HG02588 (cell line): ENCODE measurements around the gene NINJ1.
A peak's percentile ranks its signal among the peaks of the same experiment; 100 is the strongest.

Source experiments
- ATAC-seq: cut with Tn5 transposase; IDR thresholded peaks from one replicate; pipeline ENCODE4 v1.9.1; 2021; ENCODE audit warnings: mild to moderate bottlenecking, moderate library complexity; ENCODE audit not compliant: unreplicated experiment

NINJ1 gene

GRCh38 chr9:93133681-93134014 lies 403 bp downstream of the NINJ1 start:
- no peak for ATAC-seq

GRCh38 chr9:93132946-93133680 lies 938 bp downstream of the NINJ1 start:
- ATAC-seq, result peak; percentile 40

DNA sequence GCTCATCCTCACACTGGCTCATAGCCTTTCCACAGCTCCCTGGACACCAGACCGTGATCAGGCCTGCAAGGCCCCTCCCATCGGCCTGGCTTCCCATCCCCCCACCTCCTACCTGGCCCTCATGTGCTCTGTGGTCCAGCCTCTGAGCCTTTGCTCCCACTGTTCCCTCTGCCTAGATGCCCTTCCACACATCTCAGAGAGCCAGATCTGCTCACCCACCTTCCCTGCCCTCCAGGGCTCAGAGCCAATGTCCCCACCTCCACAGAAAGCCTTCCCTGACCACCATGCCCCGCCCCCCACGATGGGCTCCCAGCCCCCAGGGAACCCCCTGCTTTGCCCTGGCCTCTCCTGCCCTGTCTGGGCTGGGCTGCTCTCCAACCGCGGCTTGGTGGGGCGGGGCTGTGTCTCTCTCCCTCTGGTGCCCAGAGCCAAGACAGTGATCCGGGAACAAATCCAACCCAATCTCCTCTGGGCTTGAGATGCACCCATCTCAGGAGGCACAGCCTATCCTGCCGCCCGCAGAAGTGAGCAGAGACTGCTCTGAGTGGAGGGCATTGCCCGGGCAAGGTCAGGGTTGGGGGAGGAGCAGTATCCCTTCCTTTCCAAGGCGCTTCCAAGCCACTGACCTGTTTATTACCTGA lies 1.6 kb downstream of the NINJ1 start:
- no peak for ATAC-seq

- no peak for ATAC-seq
Observed at GRCh38 chr9:93131599-93132286, 2.3 kb downstream of the NINJ1 start.

DNA sequence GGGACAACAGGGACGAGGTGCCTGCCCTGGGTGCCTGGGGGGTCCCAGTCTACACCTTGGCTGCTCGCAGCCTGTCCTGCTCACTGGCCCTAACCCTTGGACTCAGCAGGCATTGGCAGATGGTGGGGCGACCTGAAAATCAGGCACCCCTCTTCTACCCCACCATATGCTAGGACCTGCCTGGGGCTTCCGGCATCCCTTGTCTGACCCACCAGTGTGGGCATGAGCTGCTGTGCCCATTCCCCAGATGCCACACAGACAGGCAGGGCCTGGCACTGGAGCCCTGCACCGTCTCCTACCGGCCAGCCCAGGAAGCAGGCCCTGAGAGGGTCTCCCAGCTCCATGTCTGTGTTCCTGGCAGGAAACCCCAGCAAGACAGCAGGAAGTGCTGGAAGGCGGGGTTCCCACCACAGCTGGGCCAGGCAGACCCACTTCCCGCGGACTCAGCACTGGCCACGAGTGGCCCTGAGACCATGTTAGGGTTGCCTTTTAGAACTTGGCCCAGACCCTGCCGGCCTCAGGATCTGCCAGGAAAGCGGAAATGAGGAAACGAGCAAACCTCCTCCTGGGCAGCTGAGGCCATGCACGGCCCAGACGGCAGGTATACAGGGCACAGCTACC lies 3.1 kb downstream of the NINJ1 start:
- no peak for ATAC-seq

DNA sequence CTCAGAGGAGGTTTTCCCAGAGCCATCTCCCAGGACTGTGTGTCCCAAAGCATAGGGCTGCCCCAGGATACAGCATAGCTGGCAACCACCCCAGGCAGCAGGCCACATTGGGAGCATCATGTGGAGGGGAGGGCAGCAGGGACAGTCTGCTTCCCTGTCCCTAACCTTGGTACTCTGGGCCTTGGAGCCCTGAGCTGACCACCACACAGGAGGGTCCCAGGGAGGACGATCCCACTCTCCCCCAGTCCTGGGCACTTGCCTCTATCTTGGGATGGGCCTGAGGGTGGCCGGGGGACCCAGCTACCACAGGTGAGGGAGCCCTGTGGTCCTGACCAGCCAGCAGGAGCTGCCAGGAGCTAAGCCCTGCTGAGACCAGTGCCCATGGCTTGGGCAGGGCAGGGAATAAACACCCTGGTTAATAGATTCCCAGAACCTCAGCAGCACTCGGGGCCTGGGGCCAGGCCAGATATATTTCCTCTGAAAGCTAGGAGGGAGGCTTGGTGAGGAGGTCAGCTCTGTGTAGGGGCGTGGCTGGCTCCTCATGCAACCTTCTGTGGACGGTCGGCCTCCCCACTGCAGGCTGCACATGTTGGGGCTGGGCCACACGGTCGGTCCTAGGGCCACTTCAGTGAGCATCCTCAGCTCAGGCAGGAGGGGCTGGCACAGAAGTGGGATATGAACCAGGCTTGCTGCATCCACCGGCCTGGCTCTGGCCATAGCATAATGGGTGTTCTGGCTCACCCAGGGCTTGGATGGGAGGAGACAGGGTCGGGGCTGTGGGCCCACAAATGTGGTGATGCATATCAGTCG lies 4.2 kb downstream of the NINJ1 start:
- no peak for ATAC-seq

DNA sequence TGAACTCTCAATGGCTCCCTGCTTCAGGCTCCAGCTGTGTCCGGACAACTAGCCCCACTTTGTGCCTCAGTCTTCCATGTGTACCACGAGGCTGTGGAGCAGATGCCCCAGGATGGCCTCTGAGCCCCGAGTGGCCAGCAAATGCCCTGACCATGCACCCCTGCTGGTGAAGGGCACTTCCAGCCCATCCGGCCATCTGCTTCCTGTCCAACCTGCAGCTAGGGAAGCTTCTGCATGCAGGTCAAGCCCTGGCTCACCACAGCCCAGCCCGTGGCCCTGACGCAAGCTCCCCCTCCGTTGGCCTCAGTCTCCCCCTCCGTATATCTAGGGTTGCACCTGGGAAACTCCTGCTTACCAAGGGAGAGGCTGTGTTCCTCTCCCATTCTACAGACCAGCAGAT lies 4.8 kb downstream of the NINJ1 start:
- ATAC-seq, result no peak

- no peak for ATAC-seq
Observed at GRCh38 chr9:93128715-93129224, 5.3 kb downstream of the NINJ1 start.

DNA sequence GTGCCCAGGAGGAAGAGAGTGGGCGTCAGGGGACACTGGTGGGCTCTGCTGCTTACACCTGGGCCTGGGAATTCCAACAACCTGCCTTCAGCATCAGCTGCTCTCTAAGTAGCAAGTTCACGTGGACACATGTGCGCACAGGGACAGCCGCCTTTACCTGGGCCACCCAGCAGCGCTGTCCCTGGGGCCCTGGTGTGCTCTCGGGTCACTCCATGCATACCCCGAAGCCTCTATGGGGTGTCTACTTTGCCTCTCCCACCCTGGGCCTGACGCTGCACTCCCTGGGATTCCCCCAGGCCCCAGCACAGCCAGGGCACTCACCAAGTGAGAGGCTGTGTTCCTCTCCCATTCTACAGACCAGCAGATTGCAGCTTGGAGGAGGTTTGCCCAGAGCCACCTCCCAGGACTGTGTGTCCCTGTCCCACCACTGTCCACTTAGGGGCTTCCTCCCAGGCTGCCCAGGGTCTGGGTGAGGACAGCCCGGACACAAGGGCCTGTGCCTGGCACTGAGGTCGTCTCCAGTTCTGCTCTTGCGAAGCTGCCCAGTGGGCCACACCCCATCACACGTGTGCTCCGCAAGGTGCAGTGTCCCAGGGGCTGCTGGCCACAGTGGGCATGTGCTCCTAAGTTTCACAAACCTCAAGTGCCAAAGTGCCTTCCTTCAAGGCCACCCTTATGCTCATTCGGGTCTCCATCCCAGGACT lies 5.9 kb downstream of the NINJ1 start:
- no peak for ATAC-seq

DNA sequence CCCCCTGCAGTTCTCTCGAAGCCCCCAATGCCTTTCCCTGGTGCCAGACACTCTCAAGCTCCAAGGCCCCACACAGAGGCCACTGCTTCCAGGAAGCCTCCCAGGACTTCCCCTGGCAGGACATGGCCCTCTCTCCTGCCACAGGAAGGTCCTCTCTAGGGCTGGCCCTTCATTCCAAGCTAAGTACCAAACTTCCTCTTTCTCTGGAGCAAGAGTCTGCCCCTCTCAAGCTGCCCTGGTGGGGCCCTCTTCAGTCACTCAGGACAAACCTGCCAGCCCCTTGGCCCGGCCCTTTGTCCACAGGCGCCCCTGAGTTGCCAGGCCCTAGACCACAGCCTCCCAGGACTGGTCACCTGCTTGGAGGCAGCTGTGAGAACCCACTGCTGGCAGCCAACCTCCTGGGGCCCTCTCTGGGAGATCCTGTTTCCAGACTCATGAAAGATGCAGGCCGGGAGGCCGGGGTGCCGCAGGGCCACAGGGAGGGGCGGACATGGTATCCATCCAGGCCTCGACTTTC lies 6.6 kb downstream of the NINJ1 start:
- ATAC-seq, result no peak

DNA sequence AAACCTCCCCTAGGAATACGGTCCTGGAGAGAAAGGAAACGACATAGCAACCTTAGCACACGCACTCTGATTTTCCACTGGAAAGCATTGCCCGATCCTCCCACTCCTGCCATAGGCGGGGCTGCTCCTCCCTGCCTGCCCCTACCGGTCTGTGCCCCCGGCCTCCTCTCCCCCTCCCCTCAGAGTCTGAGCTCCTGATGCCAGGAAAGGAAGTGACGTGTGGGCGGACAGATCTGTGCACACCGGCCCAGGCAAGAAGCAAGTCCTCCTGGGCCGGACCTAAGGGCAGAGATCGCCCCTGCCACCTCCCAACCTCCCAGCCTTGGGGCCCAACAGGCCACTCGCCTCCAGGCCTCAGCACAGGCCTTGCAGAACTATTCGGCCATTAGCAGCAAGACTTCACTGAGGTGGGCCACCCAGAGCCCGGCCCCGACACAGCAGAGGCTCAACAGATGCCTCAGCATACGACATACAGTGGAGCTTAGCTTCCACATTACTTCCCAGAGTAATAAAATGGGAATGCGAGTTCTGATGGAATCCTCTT lies 7.2 kb downstream of the NINJ1 start:
- ATAC-seq, result no peak

- no peak for ATAC-seq
Observed at GRCh38 chr9:93126151-93126781, 7.8 kb downstream of the NINJ1 start.

GRCh38 chr9:93125331-93125894 lies 8.6 kb downstream of the NINJ1 start:
- no peak for ATAC-seq

GRCh38 chr9:93124793-93125192 lies 9.3 kb downstream of the NINJ1 start:
- no peak for ATAC-seq

GRCh38 chr9:93123561-93124283 lies 10.3 kb downstream of the NINJ1 start:
- no peak for ATAC-seq

GRCh38 chr9:93122721-93123221 lies 11.3 kb downstream of the NINJ1 start:
- no peak for ATAC-seq

DNA sequence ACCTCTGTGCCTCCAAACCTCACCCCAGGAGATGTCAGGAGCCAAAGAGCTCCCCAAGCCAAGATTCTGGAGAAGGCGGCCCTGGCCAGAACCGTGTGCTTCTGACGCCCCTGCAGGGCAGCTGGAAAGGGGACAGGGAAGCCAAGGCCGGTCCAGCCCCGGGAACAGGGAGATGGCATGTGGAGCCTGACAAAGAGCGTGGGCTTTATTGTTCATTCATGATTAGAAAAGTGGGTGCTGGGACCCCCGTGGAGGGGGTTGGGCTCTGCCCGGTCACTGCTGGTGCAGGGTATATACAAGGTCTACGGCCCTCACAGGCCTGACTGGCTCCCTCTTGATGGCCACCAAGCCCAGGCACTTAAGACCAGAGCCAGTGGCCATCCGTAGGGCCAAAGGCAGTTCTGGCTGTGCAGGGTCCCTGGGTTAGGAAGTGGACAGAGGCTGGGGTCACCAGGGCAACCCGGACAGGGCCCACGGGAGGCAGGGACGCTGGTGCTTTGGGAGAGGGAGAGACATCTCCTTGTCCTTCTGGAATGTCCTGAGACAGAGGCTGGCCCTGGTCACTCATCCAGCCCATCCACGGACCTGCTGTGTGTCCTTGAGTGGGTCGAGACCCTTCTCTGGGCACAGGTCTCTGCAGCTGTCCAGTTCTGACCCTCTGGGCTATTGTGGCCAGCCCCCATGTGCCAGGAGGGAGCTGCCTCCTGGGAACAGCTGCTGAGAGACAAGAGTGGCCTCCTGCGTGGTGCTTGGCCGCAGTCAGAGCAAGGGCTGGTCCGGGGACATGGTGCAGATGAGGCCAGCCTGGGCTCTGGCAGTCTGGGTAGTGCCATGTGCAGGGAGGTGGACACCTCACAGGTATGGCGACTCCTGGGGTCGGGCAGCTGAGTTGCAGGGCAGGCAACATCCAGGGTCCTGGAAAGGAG lies 12.5 kb downstream of the NINJ1 start:
- ATAC-seq, result no peak
